COLO829 (cell line): ENCODE measurements around the gene MSMP.

Source experiments
- DNase-seq: peaks from one replicate; pipeline ENCODE4 v3.0.0; 2012; ENCODE audit warnings: low spot score

The MSMP gene

GRCh38 chr9:35743452-35743851 lies 10.6 kb downstream of the MSMP start:
- no peak for DNase-seq

GRCh38 chr9:35741740-35742139 lies 12.3 kb downstream of the MSMP start:
- no peak for DNase-seq

- no peak for DNase-seq
Observed at GRCh38 chr9:35740243-35740642, 13.8 kb downstream of the MSMP start.

- DNase-seq = no peak
Observed at GRCh38 chr9:35738924-35739323, 15.2 kb downstream of the MSMP start.

GRCh38 chr9:35738186-35738585 lies 15.9 kb downstream of the MSMP start:
- no peak for DNase-seq

- DNase-seq = no peak
Observed at GRCh38 chr9:35737143-35737542, 16.9 kb downstream of the MSMP start.

GRCh38 chr9:35736201-35736633 lies 17.9 kb downstream of the MSMP start:
- DNase-seq = peak; percentile 80

GRCh38 chr9:35734096-35734495 lies 20.0 kb downstream of the MSMP start:
- no peak for DNase-seq

GRCh38 chr9:35732800-35733541 lies 21.1 kb downstream of the MSMP start:
- DNase-seq = peak; percentile 88

GRCh38 chr9:35732185-35732799 lies 21.8 kb downstream of the MSMP start, which contains the start of the genes CREB3 and TLN1:
Gene CREB3 (plus strand): TSS chr9:35732666. CDS start chr9:35732773, 107 bp downstream.
Gene TLN1 (minus strand): TSS chr9:35732195. CDS start chr9:35725694, 6,501 bp downstream.
- DNase-seq = peak; percentile 100

GRCh38 chr9:35731415-35732184 lies 22.5 kb downstream of the MSMP start:
- no peak for DNase-seq

GRCh38 chr9:35730486-35730854 lies 23.6 kb downstream of the MSMP start:
- DNase-seq = no peak

- DNase-seq = peak; percentile 84
Observed at GRCh38 chr9:35729700-35730485, 24.2 kb downstream of the MSMP start.

- DNase-seq = no peak
Observed at GRCh38 chr9:35729101-35729500, 25.0 kb downstream of the MSMP start.

- no peak for DNase-seq
Observed at GRCh38 chr9:35728041-35728971, 25.8 kb downstream of the MSMP start.

- DNase-seq = no peak
Observed at GRCh38 chr9:35727676-35728040, 26.4 kb downstream of the MSMP start.

GRCh38 chr9:35726931-35727330 lies 27.1 kb downstream of the MSMP start:
- no peak for DNase-seq

GRCh38 chr9:35725362-35725761 lies 28.7 kb downstream of the MSMP start:
- no peak for DNase-seq

- DNase-seq = no peak
Observed at GRCh38 chr9:35723908-35724307, 30.2 kb downstream of the MSMP start.

GRCh38 chr9:35723426-35723825 lies 30.6 kb downstream of the MSMP start:
- no peak for DNase-seq

GRCh38 chr9:35719546-35719945 lies 34.5 kb downstream of the MSMP start:
- no peak for DNase-seq
